ENCODE results near the gene HAS3.

GRCh38 chr16:69095193-69095592 is 10.3 kb upstream of the HAS3 start:
- TF ChIP-seq CTCF (IDR thresholded peaks at IDR 0.05) (no peak), POLR2AphosphoS5 (IDR thresholded peaks at IDR 0.05) (peak in 1 of 2 donors; percentile 29)

Measured in upper lobe of left lung (tissue), 4 donors.